Measurements from ENCODE around the gene ABHD5. TPM values are rescaled to one million over a fixed set of nuclear protein-coding genes. Genes with fewer than 3 reads are reported as not detected.

The ABHD5 gene
- total and polyA plus RNA-seq, 2 of the 13 experiments (the other 11 are each of a cell fraction or from before 2014, with no cell fraction given), result 4.5 to 13.3 TPM

DNA sequence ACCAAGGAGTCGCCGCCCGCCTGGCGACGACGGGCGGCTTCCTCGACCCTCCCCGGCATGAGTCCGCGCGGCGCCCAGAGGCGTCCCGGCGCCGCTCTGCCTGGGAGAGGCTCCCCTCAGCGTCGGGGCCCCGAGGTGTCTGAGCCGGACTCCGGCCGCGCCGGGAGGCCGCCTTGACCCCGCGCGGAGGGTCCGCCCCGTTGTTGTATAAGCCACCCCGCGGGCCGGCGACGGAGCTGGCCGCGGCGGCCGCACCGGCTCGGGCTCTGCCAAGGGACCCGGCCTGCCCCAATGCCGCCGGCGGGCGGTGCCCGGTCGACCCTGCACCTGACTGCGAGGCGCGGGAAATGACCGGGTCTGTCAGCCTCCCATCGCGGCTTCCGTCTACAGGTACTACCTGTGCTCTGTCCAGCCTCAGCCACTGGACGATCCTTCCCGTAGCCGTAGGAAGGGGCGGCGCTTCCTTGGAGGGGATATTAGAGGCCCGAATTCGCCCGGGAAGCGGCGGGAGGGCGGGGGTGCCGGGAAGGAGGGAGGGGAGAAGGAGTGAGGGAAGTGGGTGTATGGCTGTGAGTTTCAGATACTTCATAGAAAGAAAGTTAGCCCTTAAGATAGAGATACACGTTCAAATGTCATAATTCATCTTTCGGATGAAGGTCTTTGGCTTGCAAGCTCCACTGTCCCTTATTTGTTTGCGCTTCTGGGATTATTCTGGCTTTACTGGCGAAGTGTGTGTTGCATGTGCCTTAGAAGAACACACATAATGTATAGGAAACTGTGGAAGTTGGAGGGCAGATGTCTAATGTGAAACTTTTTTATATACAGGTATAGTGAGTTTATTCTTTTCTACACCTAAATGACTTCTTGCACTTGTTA is 620 bp downstream of the ABHD5 start (continued):
- no peak for TF ChIP-seq ZBTB49 (CRISPR knock-in tag; IDR thresholded peaks at IDR 0.05; ENCODE audit: borderline replicate concordance)
- no peak for TF ChIP-seq ZNF318 (CRISPR knock-in tag; IDR thresholded peaks at IDR 0.05)
- no peak for TF ChIP-seq ZNF775 (CRISPR knock-in tag; IDR thresholded peaks at IDR 0.05; ENCODE audit: borderline replicate concordance)
- no peak for TF ChIP-seq MZF1 (CRISPR knock-in tag; IDR thresholded peaks at IDR 0.05; ENCODE audit: borderline replicate concordance)
- TF ChIP-seq ZKSCAN1 (IDR thresholded peaks at IDR 0.05; ENCODE audit: low read length), result no peak
- TF ChIP-seq ADNP (CRISPR knock-in tag; IDR thresholded peaks at IDR 0.05), result no peak
- TF ChIP-seq NFKBIZ (CRISPR knock-in tag; IDR thresholded peaks at IDR 0.05), result no peak
- TF ChIP-seq CBX1 (IDR thresholded peaks at IDR 0.05; ENCODE audit: low read depth), result no peak
- TF ChIP-seq ARID4A (CRISPR knock-in tag; IDR thresholded peaks at IDR 0.05; ENCODE audit: borderline replicate concordance), result peak; percentile 56; the same call in 1 of the 2 replicates
- TF ChIP-seq TARDBP (CRISPR knock-in tag; IDR thresholded peaks at IDR 0.05), result no peak
- TF ChIP-seq, protein P1, sequence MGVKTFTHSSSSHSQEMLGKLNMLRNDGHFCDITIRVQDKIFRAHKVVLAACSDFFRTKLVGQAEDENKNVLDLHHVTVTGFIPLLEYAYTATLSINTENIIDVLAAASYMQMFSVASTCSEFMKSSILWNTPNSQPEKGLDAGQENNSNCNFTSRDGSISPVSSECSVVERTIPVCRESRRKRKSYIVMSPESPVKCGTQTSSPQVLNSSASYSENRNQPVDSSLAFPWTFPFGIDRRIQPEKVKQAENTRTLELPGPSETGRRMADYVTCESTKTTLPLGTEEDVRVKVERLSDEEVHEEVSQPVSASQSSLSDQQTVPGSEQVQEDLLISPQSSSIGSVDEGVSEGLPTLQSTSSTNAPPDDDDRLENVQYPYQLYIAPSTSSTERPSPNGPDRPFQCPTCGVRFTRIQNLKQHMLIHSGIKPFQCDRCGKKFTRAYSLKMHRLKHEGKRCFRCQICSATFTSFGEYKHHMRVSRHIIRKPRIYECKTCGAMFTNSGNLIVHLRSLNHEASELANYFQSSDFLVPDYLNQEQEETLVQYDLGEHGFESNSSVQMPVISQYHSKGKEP (CRISPR knock-in tag; IDR thresholded peaks at IDR 0.05), result no peak

Measured in HepG2 (cell line).